Osteoblast (primary cell): Measurements from ENCODE around the gene FCAMR. TPM values are rescaled to one million over a fixed set of nuclear protein-coding genes. Genes with fewer than 3 reads are reported as not detected.

ENCODE experiments used
- DNase-seq: peaks from one replicate; pipeline ENCODE4 v3.0.0; 2011; ENCODE audit warnings: low spot score, mixed read lengths; ENCODE audit not compliant: insufficient read length; ENCODE audit errors: missing footprints
- H2AFZ ChIP-seq: 2 replicates; pipeline ENCODE4 v1.6.0; 2011; ENCODE audit warnings: mild to moderate bottlenecking, low read length
- H3K27ac ChIP-seq: 2 replicates; pipeline ENCODE4 v1.5.1; 2011; ENCODE audit warnings: mild to moderate bottlenecking, low read depth, low read length, moderate library complexity
- H3K27me3 ChIP-seq: 2 replicates; pipeline ENCODE4 v1.6.0; 2012; ENCODE audit warnings: mild to moderate bottlenecking, control low read depth, inconsistent platforms, low read length, moderate library complexity; ENCODE audit not compliant: insufficient read depth
- H3K36me3 ChIP-seq: 2 replicates; pipeline ENCODE4 v1.5.1; 2011; ENCODE audit warnings: mild to moderate bottlenecking, low read length, control low read depth, moderate library complexity; ENCODE audit not compliant: insufficient read depth
- H3K4me1 ChIP-seq: 2 replicates; pipeline ENCODE4 v1.5.1; 2011; ENCODE audit warnings: mild to moderate bottlenecking, low read length, control low read depth, moderate library complexity; ENCODE audit not compliant: insufficient read depth
- H3K4me2 ChIP-seq: 2 replicates; pipeline ENCODE4 v1.6.0; 2011; ENCODE audit warnings: mild to moderate bottlenecking, low read length; ENCODE audit not compliant: insufficient read depth
- H3K4me3 ChIP-seq: fragments of 200-600 bp; sonication (generic); 3 replicates; pipeline ENCODE4 v1.5.1; 2012; ENCODE audit warnings: mild to moderate bottlenecking, low read length, inconsistent platforms; ENCODE audit not compliant: insufficient read depth
- H3K79me2 ChIP-seq: 2 replicates; pipeline ENCODE4 v1.6.0; 2012; ENCODE audit warnings: mild to moderate bottlenecking, low read length, control low read depth, inconsistent platforms; ENCODE audit not compliant: insufficient read depth
- H3K9me3 ChIP-seq: 2 replicates; pipeline ENCODE4 v1.5.1; 2011; ENCODE audit warnings: low read depth, low read length, control low read depth
- H4K20me1 ChIP-seq: 2 replicates; pipeline ENCODE4 v1.6.0; 2012; ENCODE audit warnings: mild to moderate bottlenecking, low read length, control low read depth; ENCODE audit not compliant: insufficient read depth
- total RNA-seq: library from RNA; depleted of rRNA; stranded (reverse); fragments of >200 nt; gene quantifications from 2 replicates; pipeline ENCODE4 v1.2.3, GENCODE V29; 2012
- TF ChIP-seq, protein P1 (sequence below): IDR thresholded peaks from 2 replicates; pipeline ENCODE4 v1.5.1; 2011; ENCODE audit warnings: mild to moderate bottlenecking, low read depth, low read length, moderate library complexity; ENCODE audit errors: extremely low read depth

Gene FCAMR
- total RNA-seq, 1 donor, result not detected

DNA sequence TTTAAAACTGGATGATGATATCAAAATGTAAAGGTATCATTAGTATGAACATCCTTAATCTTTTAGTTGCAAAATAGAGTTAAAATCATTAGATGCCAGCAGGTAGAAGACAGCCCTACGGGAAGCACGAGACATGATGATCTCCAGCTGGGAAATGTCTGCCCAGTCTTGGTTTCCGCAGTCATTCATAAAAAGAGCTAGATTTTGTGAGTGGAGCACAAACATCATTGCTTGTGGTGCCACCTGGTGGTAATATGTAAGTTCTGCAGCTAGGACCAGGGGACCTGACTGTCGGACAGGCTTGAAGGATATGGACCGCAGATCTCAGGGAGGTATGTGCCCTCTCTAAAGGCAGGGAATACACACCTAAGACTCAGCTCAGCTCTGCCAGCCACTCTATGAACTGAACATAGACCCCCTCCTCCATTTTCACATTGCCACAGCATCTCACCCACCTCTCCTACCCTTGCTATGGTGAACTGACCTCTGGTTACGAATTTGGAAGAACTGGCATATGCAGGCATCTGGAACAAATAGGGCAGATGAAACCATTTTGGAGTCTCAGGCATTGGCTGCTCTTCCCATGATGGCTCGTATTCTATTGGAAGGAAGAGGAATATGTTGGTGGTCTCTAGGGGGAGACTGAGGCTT is 57.7 kb downstream of the FCAMR start:
- Histone ChIP-seq H3K27me3 (peaks cover 50% of the 10 kb centered on the region), H2AFZ (no peak overlapping the region), H3K36me3 (no peaks in the 10 kb centered on the region), H3K27ac (no peak overlapping the region), H3K4me2 (no peak overlapping the region), H3K4me1 (no peaks in the 10 kb centered on the region), H4K20me1 (no peaks in the 10 kb centered on the region), H3K79me2 (no peaks in the 10 kb centered on the region), H3K9me3 (no peaks in the 10 kb centered on the region), H3K4me3 (no peak overlapping the region)
- TF ChIP-seq, protein P1, sequence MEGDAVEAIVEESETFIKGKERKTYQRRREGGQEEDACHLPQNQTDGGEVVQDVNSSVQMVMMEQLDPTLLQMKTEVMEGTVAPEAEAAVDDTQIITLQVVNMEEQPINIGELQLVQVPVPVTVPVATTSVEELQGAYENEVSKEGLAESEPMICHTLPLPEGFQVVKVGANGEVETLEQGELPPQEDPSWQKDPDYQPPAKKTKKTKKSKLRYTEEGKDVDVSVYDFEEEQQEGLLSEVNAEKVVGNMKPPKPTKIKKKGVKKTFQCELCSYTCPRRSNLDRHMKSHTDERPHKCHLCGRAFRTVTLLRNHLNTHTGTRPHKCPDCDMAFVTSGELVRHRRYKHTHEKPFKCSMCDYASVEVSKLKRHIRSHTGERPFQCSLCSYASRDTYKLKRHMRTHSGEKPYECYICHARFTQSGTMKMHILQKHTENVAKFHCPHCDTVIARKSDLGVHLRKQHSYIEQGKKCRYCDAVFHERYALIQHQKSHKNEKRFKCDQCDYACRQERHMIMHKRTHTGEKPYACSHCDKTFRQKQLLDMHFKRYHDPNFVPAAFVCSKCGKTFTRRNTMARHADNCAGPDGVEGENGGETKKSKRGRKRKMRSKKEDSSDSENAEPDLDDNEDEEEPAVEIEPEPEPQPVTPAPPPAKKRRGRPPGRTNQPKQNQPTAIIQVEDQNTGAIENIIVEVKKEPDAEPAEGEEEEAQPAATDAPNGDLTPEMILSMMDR, result peak; percentile 86
- DNase-seq, result peak; percentile 92

DNA sequence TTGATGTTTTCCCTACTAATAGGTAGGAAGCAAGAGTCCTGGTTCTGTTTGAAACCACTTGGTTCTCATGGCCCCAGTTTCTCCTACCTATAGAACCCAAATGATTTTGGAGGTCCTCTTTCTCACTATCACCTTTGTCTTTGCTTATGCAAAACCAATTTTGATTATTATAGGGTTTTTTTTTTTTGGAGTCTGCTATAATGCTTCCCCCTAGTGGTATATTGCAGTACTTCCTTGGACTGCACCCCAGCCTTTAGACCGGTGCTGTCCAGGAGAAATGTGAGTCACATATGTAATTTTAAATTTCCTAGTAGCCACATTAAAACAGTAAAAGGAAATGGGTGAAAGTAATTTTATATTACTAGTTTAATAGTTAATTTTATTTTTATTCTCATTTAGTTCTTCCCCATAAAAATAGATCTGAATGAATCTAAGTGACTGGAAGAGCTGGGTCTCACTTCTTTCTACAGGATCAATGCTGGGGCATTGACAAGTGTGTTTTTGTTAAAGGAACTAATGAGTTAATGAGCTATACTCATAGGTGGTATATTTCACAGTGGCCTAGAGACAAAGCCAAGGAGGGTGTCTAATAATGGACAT is 59.1 kb downstream of the FCAMR start:
- TF ChIP-seq, protein P1, result peak; percentile 90
- DNase-seq, result peak; percentile 96
- Histone ChIP-seq H3K4me3 (no peak overlapping the region), H3K9me3 (no peaks in the 10 kb centered on the region), H4K20me1 (no peaks in the 10 kb centered on the region), H3K27ac (no peak overlapping the region), H2AFZ (no peak overlapping the region), H3K27me3 (peaks cover 42% of the 10 kb centered on the region), H3K79me2 (no peaks in the 10 kb centered on the region), H3K4me2 (no peak overlapping the region), H3K4me1 (no peaks in the 10 kb centered on the region), H3K36me3 (no peaks in the 10 kb centered on the region)

DNA sequence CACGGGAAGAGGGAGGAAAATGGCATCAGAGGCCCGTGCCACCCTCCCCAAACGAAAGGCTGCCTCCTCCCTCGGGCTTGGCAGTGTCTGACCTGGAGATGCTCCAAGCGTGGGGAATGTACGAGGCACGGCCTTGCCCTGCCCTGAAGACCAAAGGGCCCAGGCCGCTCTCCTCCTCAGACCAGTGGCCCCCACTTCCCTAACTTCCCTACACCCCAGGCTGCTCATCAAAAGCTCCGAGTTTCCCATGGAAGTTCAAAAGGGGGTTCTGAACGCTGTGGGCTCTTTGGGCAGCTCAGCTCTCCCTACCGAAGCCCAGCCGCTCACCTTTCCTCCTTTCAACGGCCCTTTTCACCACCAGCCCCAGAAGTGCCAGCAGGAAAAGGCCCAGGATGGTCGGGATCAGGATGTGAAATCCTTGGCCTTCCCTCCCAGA is 60.4 kb downstream of the FCAMR start:
- Histone ChIP-seq H3K36me3 (no peaks in the 10 kb centered on the region), H2AFZ (peak overlapping the region; percentile 70), H3K79me2 (no peaks in the 10 kb centered on the region), H3K4me1 (peaks cover 8% of the 10 kb centered on the region), H4K20me1 (no peaks in the 10 kb centered on the region), H3K9me3 (no peaks in the 10 kb centered on the region), H3K4me2 (peak overlapping the region; percentile 74), H3K4me3 (peak overlapping the region; percentile 65), H3K27ac (no peak overlapping the region), H3K27me3 (peaks cover 34% of the 10 kb centered on the region)
- DNase-seq, result no peak
- TF ChIP-seq, protein P1, result no peak

DNA sequence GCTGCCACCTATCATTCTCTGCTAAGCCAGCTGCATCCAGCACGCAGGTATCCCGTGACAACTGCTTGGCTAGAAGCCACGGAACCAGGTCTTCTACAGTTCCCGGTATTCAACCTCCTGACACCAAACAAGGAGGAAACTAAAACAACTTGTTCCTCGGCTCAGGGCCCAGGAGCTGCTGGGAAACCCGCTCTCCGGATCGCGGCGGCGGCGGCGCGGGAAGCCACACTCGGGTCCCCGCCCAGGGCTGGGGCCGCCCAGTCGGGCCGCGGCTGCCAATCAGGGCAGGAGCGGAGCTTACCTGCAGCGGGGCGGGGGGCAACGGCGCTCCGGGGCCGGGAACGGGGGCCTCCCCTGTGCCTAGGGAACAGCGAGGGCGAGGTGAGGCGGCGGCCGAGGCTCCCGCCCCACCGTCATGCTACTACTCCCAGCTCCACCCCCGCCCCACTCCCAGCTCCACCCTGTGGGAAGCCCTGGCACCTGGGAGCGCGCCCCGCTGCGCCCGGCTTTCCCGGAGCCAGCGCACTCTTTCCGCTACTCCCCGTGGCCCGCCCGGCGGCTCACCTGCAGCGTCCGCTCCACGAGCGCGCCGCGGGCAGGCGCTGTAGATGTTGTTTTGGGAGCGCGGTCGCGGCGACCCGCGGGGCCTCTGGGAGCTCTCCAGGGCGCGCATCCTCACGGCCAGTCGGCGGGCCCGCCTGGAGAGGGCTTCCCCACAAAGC is 60.9 kb downstream of the FCAMR start:
- no peak overlapping the region for H3K27ac ChIP-seq
- TF ChIP-seq, protein P1, result no peak
- H3K4me3 ChIP-seq, result peak overlapping the region; percentile 65
- H3K79me2 ChIP-seq, result no peaks in the 10 kb centered on the region
- H2AFZ ChIP-seq, result peak overlapping the region; percentile 70
- H3K27me3 ChIP-seq, result peaks cover 32% of the 10 kb centered on the region
- peaks cover 14% of the 10 kb centered on the region for H3K4me1 ChIP-seq
- H3K4me2 ChIP-seq, result peak overlapping the region; percentile 74
- H4K20me1 ChIP-seq, result no peaks in the 10 kb centered on the region
- no peaks in the 10 kb centered on the region for H3K9me3 ChIP-seq
- no peaks in the 10 kb centered on the region for H3K36me3 ChIP-seq
- no peak for DNase-seq
